Breast epithelium (tissue), 3 donors: ENCODE data around the gene PRR14L.

Experiments
- CTCF ChIP-seq, 3 donors: fragments of 450-650 bp; IDR thresholded peaks; one replicate each; pipeline ENCODE4 v1.5.1; 2016 to 2017; ENCODE audit warnings: antibody characterized with exemption in 3 of 3, mild to moderate bottlenecking in 3 of 3, moderate library complexity in 3 of 3
- POLR2A ChIP-seq: fragments of 450-650 bp; IDR thresholded peaks from one replicate; pipeline ENCODE4 v1.6.1; 2016; ENCODE audit warnings: antibody characterized with exemption, mild to moderate bottlenecking, moderate library complexity

GRCh38 chr22:31650391-31650790 is 99.5 kb downstream of the PRR14L start:
- TF ChIP-seq CTCF (IDR thresholded peaks at IDR 0.05) (no peak), POLR2A (no peak)
